Measurements from ENCODE around the gene IL11. TPM values are rescaled to one million over a fixed set of nuclear protein-coding genes. Genes with fewer than 3 reads are reported as not detected.

The IL11 gene
- total RNA-seq, 1 experiment from 2014 or later, result 1.8 TPM

DNA sequence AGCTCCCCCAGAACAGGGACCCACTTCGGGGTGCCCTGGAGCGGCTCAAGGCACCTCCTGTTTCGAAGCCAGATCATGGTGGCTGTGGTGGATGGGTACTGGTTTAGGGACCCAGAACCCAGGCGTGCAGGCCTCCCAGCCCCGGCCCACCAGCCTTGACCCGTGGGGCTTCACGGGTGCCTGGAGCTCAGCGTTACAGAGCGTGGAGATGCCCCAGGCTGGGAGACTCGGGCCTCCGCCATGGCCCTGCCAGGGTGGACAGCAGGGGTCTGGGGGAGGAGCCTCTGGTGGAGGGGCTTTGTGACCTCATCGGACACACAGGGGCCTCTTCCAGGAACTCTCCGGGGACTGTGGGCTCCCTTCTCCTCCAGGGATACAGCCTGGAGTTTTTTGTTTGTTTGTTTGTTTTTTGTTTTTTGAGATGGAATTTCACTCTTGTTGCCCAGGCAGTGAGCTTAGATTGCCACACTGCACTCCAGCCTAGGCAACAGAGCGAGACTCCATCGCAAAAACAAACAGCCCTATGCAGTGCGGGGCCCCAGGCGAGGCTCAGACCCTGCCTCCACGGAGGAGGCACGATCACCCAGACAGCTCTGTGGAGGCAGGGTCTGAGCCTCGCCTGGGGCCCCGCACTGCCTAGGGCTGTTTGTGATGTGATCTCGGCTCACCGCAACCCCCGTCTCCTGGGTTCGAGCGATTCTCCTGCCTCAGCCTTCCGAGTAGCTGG is 7.1 kb downstream of the IL11 start, which contains the start of gene GARIN5B:
GARIN5B (minus strand) TSS at position 271 of the 727 bp plus-strand sequence; CDS start at position 77, 194 bp downstream.
- Mint-ChIP-seq H3K4me3 (no peak within 1 kb of the TSS), H3K36me3 (no peaks in the 10 kb centered on the region), H3K27ac (no peak within 1 kb of the TSS), H3K9me3 (no peaks in the 10 kb centered on the region), H3K27me3 (ENCODE audit: low read depth) (peaks cover 58% of the 10 kb centered on the region), H3K4me1 (peaks cover 3% of the 10 kb centered on the region; the same call in 1 of the 2 replicates)
- ATAC-seq (no peak), DNase-seq (ENCODE audit: low spot score) (no peak)
- POLR2A ChIA-PET, result no interaction called here
- TF ChIP-seq ZNF219 (CRISPR knock-in tag; IDR thresholded peaks at IDR 0.05; ENCODE audit: borderline replicate concordance), result no peak
- TF ChIP-seq, protein P1, sequence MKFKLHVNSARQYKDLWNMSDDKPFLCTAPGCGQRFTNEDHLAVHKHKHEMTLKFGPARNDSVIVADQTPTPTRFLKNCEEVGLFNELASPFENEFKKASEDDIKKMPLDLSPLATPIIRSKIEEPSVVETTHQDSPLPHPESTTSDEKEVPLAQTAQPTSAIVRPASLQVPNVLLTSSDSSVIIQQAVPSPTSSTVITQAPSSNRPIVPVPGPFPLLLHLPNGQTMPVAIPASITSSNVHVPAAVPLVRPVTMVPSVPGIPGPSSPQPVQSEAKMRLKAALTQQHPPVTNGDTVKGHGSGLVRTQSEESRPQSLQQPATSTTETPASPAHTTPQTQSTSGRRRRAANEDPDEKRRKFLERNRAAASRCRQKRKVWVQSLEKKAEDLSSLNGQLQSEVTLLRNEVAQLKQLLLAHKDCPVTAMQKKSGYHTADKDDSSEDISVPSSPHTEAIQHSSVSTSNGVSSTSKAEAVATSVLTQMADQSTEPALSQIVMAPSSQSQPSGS (CRISPR knock-in tag; IDR thresholded peaks at IDR 0.05; ENCODE audit: borderline replicate concordance, low read depth), result no peak
- no peak for TF ChIP-seq ATF1 (CRISPR knock-in tag; IDR thresholded peaks at IDR 0.05)
- TF ChIP-seq ELF4 (CRISPR knock-in tag; IDR thresholded peaks at IDR 0.05; ENCODE audit: low read depth), result no peak
- TF ChIP-seq, protein P2, sequence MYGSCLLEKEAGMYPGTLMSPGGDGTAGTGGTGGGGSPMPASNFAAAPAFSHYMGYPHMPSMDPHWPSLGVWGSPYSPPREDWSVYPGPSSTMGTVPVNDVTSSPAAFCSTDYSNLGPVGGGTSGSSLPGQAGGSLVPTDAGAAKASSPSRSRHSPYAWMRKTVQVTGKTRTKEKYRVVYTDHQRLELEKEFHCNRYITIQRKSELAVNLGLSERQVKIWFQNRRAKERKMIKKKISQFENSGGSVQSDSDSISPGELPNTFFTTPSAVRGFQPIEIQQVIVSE (CRISPR knock-in tag; IDR thresholded peaks at IDR 0.05; ENCODE audit: borderline replicate concordance), result no peak
- TF ChIP-seq RORB (CRISPR knock-in tag; IDR thresholded peaks at IDR 0.05), result no peak
- no peak for TF ChIP-seq FOXP1 (CRISPR knock-in tag; IDR thresholded peaks at IDR 0.05; ENCODE audit: borderline replicate concordance)
- CTCF ChIA-PET, result no interaction called here

- Mint-ChIP-seq H3K9me3 (no peaks in the 10 kb centered on the region), H3K27ac (no peak overlapping the region), H3K27me3 (ENCODE audit: low read depth) (peaks cover 58% of the 10 kb centered on the region), H3K4me1 (peaks cover 3% of the 10 kb centered on the region; the same call in 1 of the 2 replicates), H3K4me3 (no peak overlapping the region), H3K36me3 (no peaks in the 10 kb centered on the region)
- CTCF ChIA-PET, result interaction anchor here (1.1 to 1.5 kb wide), 2 partner anchors 22 to 23 kb away, joined by 3 to 4 read pairs; partner anchors contain the start of genes KMT5C and TMEM238
- DNase-seq (ENCODE audit: low spot score), result no peak
- no peak for ATAC-seq
- POLR2A ChIA-PET, result no interaction called here
- TF ChIP-seq ZBTB43 (CRISPR knock-in tag; IDR thresholded peaks at IDR 0.05), result no peak
- TF ChIP-seq TEAD1 (CRISPR knock-in tag; IDR thresholded peaks at IDR 0.05), result no peak
- TF ChIP-seq, protein P3, sequence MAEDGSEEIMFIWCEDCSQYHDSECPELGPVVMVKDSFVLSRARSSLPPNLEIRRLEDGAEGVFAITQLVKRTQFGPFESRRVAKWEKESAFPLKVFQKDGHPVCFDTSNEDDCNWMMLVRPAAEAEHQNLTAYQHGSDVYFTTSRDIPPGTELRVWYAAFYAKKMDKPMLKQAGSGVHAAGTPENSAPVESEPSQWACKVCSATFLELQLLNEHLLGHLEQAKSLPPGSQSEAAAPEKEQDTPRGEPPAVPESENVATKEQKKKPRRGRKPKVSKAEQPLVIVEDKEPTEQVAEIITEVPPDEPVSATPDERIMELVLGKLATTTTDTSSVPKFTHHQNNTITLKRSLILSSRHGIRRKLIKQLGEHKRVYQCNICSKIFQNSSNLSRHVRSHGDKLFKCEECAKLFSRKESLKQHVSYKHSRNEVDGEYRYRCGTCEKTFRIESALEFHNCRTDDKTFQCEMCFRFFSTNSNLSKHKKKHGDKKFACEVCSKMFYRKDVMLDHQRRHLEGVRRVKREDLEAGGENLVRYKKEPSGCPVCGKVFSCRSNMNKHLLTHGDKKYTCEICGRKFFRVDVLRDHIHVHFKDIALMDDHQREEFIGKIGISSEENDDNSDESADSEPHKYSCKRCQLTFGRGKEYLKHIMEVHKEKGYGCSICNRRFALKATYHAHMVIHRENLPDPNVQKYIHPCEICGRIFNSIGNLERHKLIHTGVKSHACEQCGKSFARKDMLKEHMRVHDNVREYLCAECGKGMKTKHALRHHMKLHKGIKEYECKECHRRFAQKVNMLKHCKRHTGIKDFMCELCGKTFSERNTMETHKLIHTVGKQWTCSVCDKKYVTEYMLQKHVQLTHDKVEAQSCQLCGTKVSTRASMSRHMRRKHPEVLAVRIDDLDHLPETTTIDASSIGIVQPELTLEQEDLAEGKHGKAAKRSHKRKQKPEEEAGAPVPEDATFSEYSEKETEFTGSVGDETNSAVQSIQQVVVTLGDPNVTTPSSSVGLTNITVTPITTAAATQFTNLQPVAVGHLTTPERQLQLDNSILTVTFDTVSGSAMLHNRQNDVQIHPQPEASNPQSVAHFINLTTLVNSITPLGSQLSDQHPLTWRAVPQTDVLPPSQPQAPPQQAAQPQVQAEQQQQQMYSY (CRISPR knock-in tag; IDR thresholded peaks at IDR 0.05), result no peak
- no peak for TF ChIP-seq JAZF1 (CRISPR knock-in tag; IDR thresholded peaks at IDR 0.05)
- TF ChIP-seq ZNF671 (CRISPR knock-in tag; IDR thresholded peaks at IDR 0.05), result no peak
- no peak for TF ChIP-seq CTCF (IDR thresholded peaks at IDR 0.05)
- TF ChIP-seq ZNF423 (CRISPR knock-in tag; IDR thresholded peaks at IDR 0.05), result no peak
- TF ChIP-seq, protein P4, sequence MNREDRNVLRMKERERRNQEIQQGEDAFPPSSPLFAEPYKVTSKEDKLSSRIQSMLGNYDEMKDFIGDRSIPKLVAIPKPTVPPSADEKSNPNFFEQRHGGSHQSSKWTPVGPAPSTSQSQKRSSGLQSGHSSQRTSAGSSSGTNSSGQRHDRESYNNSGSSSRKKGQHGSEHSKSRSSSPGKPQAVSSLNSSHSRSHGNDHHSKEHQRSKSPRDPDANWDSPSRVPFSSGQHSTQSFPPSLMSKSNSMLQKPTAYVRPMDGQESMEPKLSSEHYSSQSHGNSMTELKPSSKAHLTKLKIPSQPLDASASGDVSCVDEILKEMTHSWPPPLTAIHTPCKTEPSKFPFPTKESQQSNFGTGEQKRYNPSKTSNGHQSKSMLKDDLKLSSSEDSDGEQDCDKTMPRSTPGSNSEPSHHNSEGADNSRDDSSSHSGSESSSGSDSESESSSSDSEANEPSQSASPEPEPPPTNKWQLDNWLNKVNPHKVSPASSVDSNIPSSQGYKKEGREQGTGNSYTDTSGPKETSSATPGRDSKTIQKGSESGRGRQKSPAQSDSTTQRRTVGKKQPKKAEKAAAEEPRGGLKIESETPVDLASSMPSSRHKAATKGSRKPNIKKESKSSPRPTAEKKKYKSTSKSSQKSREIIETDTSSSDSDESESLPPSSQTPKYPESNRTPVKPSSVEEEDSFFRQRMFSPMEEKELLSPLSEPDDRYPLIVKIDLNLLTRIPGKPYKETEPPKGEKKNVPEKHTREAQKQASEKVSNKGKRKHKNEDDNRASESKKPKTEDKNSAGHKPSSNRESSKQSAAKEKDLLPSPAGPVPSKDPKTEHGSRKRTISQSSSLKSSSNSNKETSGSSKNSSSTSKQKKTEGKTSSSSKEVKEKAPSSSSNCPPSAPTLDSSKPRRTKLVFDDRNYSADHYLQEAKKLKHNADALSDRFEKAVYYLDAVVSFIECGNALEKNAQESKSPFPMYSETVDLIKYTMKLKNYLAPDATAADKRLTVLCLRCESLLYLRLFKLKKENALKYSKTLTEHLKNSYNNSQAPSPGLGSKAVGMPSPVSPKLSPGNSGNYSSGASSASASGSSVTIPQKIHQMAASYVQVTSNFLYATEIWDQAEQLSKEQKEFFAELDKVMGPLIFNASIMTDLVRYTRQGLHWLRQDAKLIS (CRISPR knock-in tag; IDR thresholded peaks at IDR 0.05; ENCODE audit: borderline replicate concordance), result no peak
- no peak for TF ChIP-seq ZNF263 (CRISPR knock-in tag; IDR thresholded peaks at IDR 0.05; ENCODE audit: low read depth)
- TF ChIP-seq KAT7 (CRISPR knock-in tag; IDR thresholded peaks at IDR 0.05; ENCODE audit: borderline replicate concordance), result no peak
Measured at GRCh38 chr19:55362174-55362989, 7.9 kb downstream of the IL11 start.

Data from WTC11 (cell line).